ENCODE data around the gene IFT80.

DNA sequence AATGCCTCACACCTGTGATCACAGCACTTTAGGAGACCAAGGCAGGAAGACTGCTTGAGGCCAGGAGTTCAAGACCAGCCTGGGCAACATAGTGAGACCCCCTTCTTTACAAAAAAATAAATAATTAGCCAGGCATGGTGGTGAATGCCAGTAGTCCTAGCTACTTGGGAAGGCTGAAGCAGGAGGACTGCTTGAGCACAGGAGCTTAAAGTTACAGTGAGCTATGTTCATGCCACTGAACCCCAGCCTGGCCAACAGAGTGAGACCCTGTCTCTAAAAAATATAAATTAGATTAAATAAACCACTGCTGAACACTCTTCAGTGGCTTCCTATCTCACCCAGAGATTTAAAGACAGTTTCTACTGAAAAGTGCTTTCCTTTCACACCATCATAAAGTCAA is 6.2 kb downstream of the IFT80 start:
- TF ChIP-seq CTCF (IDR thresholded peaks at IDR 0.05) = no peak
- TF ChIP-seq EZH2 (IDR thresholded peaks at IDR 0.05) = no peak
- no peak for TF ChIP-seq EZH2phosphoT487 (IDR thresholded peaks at IDR 0.05)

Measured in neural progenitor cell (in vitro differentiated cells).